DND-41 (cell line): ENCODE data around the gene IRF6.

Source experiments
- CTCF ChIP-seq: IDR thresholded peaks from 2 replicates; pipeline ENCODE4 v1.5.1; 2012; ENCODE audit warnings: borderline replicate concordance, low read length, moderate library complexity, mild to moderate bottlenecking; ENCODE audit not compliant: poor library complexity, severe bottlenecking; ENCODE audit errors: extremely low read depth
- EZH2 ChIP-seq: IDR thresholded peaks from 3 replicates; pipeline ENCODE4 v1.6.1; 2012; ENCODE audit warnings: borderline replicate concordance, low read depth, mild to moderate bottlenecking, moderate library complexity, low read length, inconsistent platforms; ENCODE audit not compliant: severe bottlenecking

GRCh38 chr1:209752890-209753289 is 53.1 kb downstream of the IRF6 start:
- TF ChIP-seq CTCF (no peak), EZH2 (no peak)
